HepG2 (cell line): Measurements from ENCODE around the gene CREG1. TPM values are rescaled to one million over a fixed set of nuclear protein-coding genes. Genes with fewer than 3 reads are reported as not detected.

ENCODE experiments used
- ATAC-seq: fragments of 200-7000 bp; cut with Tn5 transposase; 3 replicates; pipeline ENCODE4 v1.9.1; 2020; ENCODE audit warnings: mild to moderate bottlenecking, moderate library complexity
- BruUV-seq: library from RNA; stranded (reverse); fragments of 400-500 nt; replicated peaks from 2 replicates; lab custom pipeline; 2021; lab: Mats Ljungman, UMichigan
- CTCF ChIA-PET: fragments of 300-600 bp; formaldehyde crosslinking; extraction: SDS; loops from one replicate; lab custom pipeline; 2021; ENCODE audit warnings: low total read pairs, inconsistent platforms, low intra/inter-chr PET ratio; lab: Yijun Ruan, JAX
- POLR2A ChIA-PET: fragments of 350-600 bp; sonication (Branson Sonifier 250); formaldehyde crosslinking; loops from one replicate; lab custom pipeline; 2020; ENCODE audit warnings: antibody characterized with exemption, inconsistent platforms; lab: Yijun Ruan, JAX
- DNase-seq: peaks from one replicate; pipeline ENCODE4 v3.0.0-alpha.2; 2015; ENCODE audit warnings: low spot score
- FAIRE-seq: peaks from 3 replicates; lab custom pipeline; 2011; peaks lifted over from hg19 to GRCh38; lab: Jason Lieb, UNC
- H2AFZ ChIP-seq: one replicate; pipeline ENCODE4 v1.6.1; 2011; ENCODE audit warnings: low read length, inconsistent platforms
- H3K27ac ChIP-seq: fragments of 300-600 bp; 3 replicates; pipeline ENCODE4 v1.8.0; 2011; ENCODE audit warnings: mixed run types, mild to moderate bottlenecking, mixed read lengths, low read length, inconsistent platforms; ENCODE audit not compliant: insufficient read depth; ENCODE audit errors: extremely low read length
- H3K27me3 ChIP-seq, 2 experiments: fragments of 200-600 bp in 1 of 2; 2 replicates in 1 of 2; 3 replicates in 1 of 2; pipeline versions ENCODE4 v1.6.0 to v1.8.0; 2011; ENCODE audit warnings: low read length in 2 of 2, mild to moderate bottlenecking in 2 of 2, moderate library complexity in 2 of 2, inconsistent platforms in 1 of 2; ENCODE audit not compliant: insufficient read depth in 2 of 2, control insufficient read depth in 1 of 2
- H3K36me3 ChIP-seq, 2 experiments: fragments of 200-600 bp in 1 of 2; replicated peaks in 1 of 2; 2 replicates in 1 of 2; 3 replicates in 1 of 2; pipeline versions ENCODE4 v1.5.1 to v1.8.0; 2011; ENCODE audit warnings: low read length in 2 of 2, inconsistent platforms in 1 of 2; ENCODE audit not compliant: insufficient read depth in 2 of 2, control insufficient read depth in 1 of 2
- H3K4me1 ChIP-seq: 2 replicates; pipeline ENCODE4 v1.5.1; 2012; ENCODE audit warnings: low read length, inconsistent platforms; ENCODE audit not compliant: insufficient read depth
- H3K4me2 ChIP-seq: 2 replicates; pipeline ENCODE4 v1.6.0; 2011; ENCODE audit warnings: low read depth, low read length, inconsistent platforms
- H3K4me3 ChIP-seq, 3 experiments: fragments of 200-600 bp in 1 of 3; sonication (generic), shearing (Covaris generic) in 1 of 3; replicated peaks in 1 of 3; 2 replicates each; pipeline ENCODE4 v1.5.1; 2011 to 2016; ENCODE audit warnings: low read length in 3 of 3, inconsistent platforms in 2 of 3, low read depth in 2 of 3, mild to moderate bottlenecking in 2 of 3, control low read depth in 1 of 3, mixed read lengths in 1 of 3; ENCODE audit not compliant: insufficient read depth in 1 of 3
- H3K79me2 ChIP-seq: one replicate; pipeline ENCODE4 v1.6.1; 2011; ENCODE audit warnings: low read length, inconsistent platforms; ENCODE audit not compliant: insufficient read depth
- H3K9ac ChIP-seq: 2 replicates; pipeline ENCODE4 v1.6.0; 2011; ENCODE audit warnings: mild to moderate bottlenecking, low read depth, low read length, inconsistent platforms; ENCODE audit not compliant: insufficient read depth
- H3K9me3 ChIP-seq: 2 replicates; pipeline ENCODE4 v1.5.1; 2012; ENCODE audit warnings: mild to moderate bottlenecking, low read length
- H4K20me1 ChIP-seq: 2 replicates; pipeline ENCODE4 v1.6.0; 2011; ENCODE audit warnings: inconsistent platforms, mild to moderate bottlenecking, low read length, moderate library complexity; ENCODE audit not compliant: insufficient read depth
- ATF7 ChIP-seq, 2 experiments: fragments of 450-650 bp in 1 of 2; sonication (generic) in 1 of 2; formaldehyde crosslinking in 1 of 2; IDR thresholded peaks; 2 replicates each; pipeline versions ENCODE4 v1.4.0 to v1.6.1; 2016 to 2020; ENCODE audit warnings: antibody characterized with exemption in 1 of 2, mild to moderate bottlenecking in 1 of 2, missing genetic modification reagents in 1 of 2
- CREB1 ChIP-seq, 2 experiments: fragments of 450-650 bp in 1 of 2; IDR thresholded peaks; 2 replicates each; pipeline ENCODE4 v1.6.1; 2016 to 2017; ENCODE audit warnings: control low read depth in 1 of 2, mild to moderate bottlenecking in 1 of 2, missing compliant biosample characterization in 1 of 2, missing genetic modification characterization in 1 of 2
- CREB3 ChIP-seq: sonication (generic); formaldehyde crosslinking; IDR thresholded peaks from 2 replicates; pipeline ENCODE4 v1.5.0; 2020; ENCODE audit warnings: missing genetic modification reagents
- HOXA3 ChIP-seq: sonication (generic); formaldehyde crosslinking; IDR thresholded peaks from 2 replicates; pipeline ENCODE4 v1.5.0; 2020; ENCODE audit warnings: missing genetic modification reagents
- JUND ChIP-seq: sonication (generic); formaldehyde crosslinking; IDR thresholded peaks from 2 replicates; pipeline ENCODE4 v1.8.0; 2022; ENCODE audit warnings: mild to moderate bottlenecking, missing genetic modification reagents
- ZNF430 ChIP-seq: sonication (generic); formaldehyde crosslinking; IDR thresholded peaks from 2 replicates; pipeline ENCODE4 v1.9.0; 2021; ENCODE audit warnings: mild to moderate bottlenecking, missing genetic modification reagents
- ZNF652 ChIP-seq: IDR thresholded peaks from 2 replicates; pipeline ENCODE4 v1.6.1; 2016; ENCODE audit warnings: low read depth, borderline replicate concordance
- ZSCAN20 ChIP-seq: sonication (generic); formaldehyde crosslinking; IDR thresholded peaks from 2 replicates; pipeline ENCODE4 v1.4.0; 2020; ENCODE audit warnings: missing genetic modification reagents, mild to moderate bottlenecking, borderline replicate concordance
- WGBS: methylation state at CpG from one replicate; pipeline ENCODE4 v1.1.6; 2017; ENCODE audit warnings: low lambda C conversion rate; 5-methylcytosine and 5-hydroxymethylcytosine counted together
- in situ Hi-C: cut with HindIII; loops from 2 replicates; pipeline ENCODE4 v1.10.0; 2017; ENCODE audit warnings: low pct_unique_long_range_greater_than_20kb; ENCODE audit not compliant: extremely low pct_ligation_motif_present
- intact Hi-C: fragments of 100-400 bp; cut with micrococcal nuclease; formaldehyde crosslinking; loops from one replicate; pipeline ENCODE4 v1.10.0; 2022; ENCODE audit not compliant: unreplicated experiment
- polyA plus RNA-seq, 8 experiments: library from polyadenylated mRNA; depleted of rRNA in 3 of 8; stranded (reverse) in 7 of 8; unstranded in 1 of 8; fragments of >200 nt; fragmentation: Illumina TruSeq in 4 of 8; extraction: Trizol in 4 of 8; gene quantifications; 2 replicates each; pipeline versions ENCODE4 v1.2.1 to v1.2.3, GENCODE V29; 2011 to 2016; ENCODE audit warnings: low read depth in 4 of 8, missing spikeins in 1 of 8, mixed read lengths in 1 of 8; ENCODE audit not compliant: insufficient read depth in 1 of 8
- total RNA-seq, 5 experiments: library from RNA; depleted of rRNA; stranded (reverse); fragments of >200 nt; fragmentation: Illumina TruSeq; extraction: Trizol; gene quantifications; 2 replicates each; pipeline ENCODE4 v1.2.3, GENCODE V29; 2016; ENCODE audit warnings: low read depth in 1 of 5

Gene CREG1
- total and polyA plus RNA-seq, 2 of the 13 experiments (the other 11 are each of a cell fraction or from before 2014, with no cell fraction given), result 31.3 to 33.5 TPM

- no peak for TF ChIP-seq ZNF430 (CRISPR knock-in tag)
These were observed 26.4 kb upstream of the CREG1 start (continued) for GRCh38 chr1:167579986-167580385.

DNA sequence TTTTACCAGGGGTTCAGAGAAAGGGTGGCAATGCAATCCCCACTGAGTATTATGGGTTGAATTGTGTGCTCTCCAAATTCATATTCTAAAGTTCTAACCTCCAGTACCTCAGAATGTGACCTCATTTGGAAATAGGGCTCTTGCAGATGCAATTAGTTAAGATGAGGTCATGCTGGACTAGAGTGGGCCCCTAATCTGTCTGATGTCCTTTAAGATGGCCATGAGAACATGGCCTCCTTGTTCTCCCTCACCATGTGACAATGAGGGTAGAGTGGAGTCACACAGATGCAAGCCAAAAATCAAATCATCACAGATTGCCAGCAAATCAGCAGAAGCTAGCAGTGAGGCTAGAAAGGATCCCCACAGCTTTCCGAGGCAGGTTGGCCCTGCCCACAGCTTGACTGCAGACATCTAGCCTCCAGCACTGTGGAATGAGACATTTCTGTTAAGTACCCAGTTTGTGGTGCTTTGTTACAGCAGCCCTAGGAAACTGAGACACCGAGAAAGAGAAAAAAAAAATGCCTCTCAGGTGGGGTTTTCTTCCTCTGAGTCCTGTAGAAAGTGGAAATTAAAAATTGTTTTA is 25.5 kb upstream of the CREG1 start:
- Histone ChIP-seq H3K4me2 (no peak overlapping the region), H3K27ac (no peak overlapping the region), H3K9me3 (no peaks in the 10 kb centered on the region), H2AFZ (no peak overlapping the region), H3K9ac (no peak overlapping the region), H4K20me1 (no peaks in the 10 kb centered on the region), H3K4me1 (no peaks in the 10 kb centered on the region), H3K27me3 (no peaks in the 10 kb centered on the region), H3K36me3 (no peaks in the 10 kb centered on the region), H3K4me3 (no peak overlapping the region), H3K79me2 (no peaks in the 10 kb centered on the region)
- ATAC-seq (no peak), DNase-seq (no peak), FAIRE-seq (no peak)
- 0 out of 2 replicates have a peak, but pooled peaks have one; percentile 8 for TF ChIP-seq ATF7 (IDR thresholded peaks at IDR 0.05)
- TF ChIP-seq ATF7 (CRISPR knock-in tag; IDR thresholded peaks at IDR 0.05), result no peak
- no peak for TF ChIP-seq ZSCAN20 (CRISPR knock-in tag)
- intact Hi-C loops (no loop called here), in situ Hi-C loops (no loop called here)
- no TSS peak for BruUV-seq
- CTCF ChIA-PET, result no interaction called here
- 0% methylated on average over 2 of the region's 2 CpGs for WGBS
- POLR2A ChIA-PET, result no interaction called here

- no peak for TF ChIP-seq CREB3
- no peak for TF ChIP-seq JUND (CRISPR knock-in tag)
- TF ChIP-seq CREB1 (IDR thresholded peaks at IDR 0.05), result no peak
- no peak for TF ChIP-seq CREB1 (CRISPR knock-in tag; IDR thresholded peaks at IDR 0.05)
- TF ChIP-seq HOXA3, result no peak
- TF ChIP-seq ZNF652, result no peak
- intact Hi-C loops (no loop called here), in situ Hi-C loops (no loop called here)
- 18% methylated on average over 12 of the region's 13 CpGs for WGBS
- H3K27ac ChIP-seq, result no peak overlapping the region
- CTCF ChIA-PET, result no interaction called here
- H3K4me1 ChIP-seq, result 0 out of 2 replicates have a peak, but pooled peaks cover 6% of the 10 kb centered on the region
- H3K36me3 ChIP-seq, result no peaks in the 10 kb centered on the region
- H3K79me2 ChIP-seq, result no peaks in the 10 kb centered on the region
- no peak overlapping the region for H3K4me3 ChIP-seq
- H3K4me2 ChIP-seq, result no peak overlapping the region
- BruUV-seq, result no TSS peak
- H2AFZ ChIP-seq, result no peak overlapping the region
- DNase-seq, result no peak
- POLR2A ChIA-PET, result no interaction called here
- no peaks in the 10 kb centered on the region for H3K9me3 ChIP-seq
- FAIRE-seq, result no peak
- no peak for ATAC-seq
- H3K27me3 ChIP-seq, result no peaks in the 10 kb centered on the region
- H4K20me1 ChIP-seq, result no peaks in the 10 kb centered on the region
- no peak overlapping the region for H3K9ac ChIP-seq
These were observed 22.1 kb upstream of the CREG1 start for GRCh38 chr1:167575649-167576048.
